HepG2 (cell line): ENCODE results near the gene IQUB.

Source experiments
- GZF1 ChIP-seq: sonication (generic); formaldehyde crosslinking; IDR thresholded peaks from 2 replicates; pipeline ENCODE4 v1.5.1; 2020; ENCODE audit warnings: mild to moderate bottlenecking, missing genetic modification reagents
- NFE2L2 ChIP-seq: fragments of 150-350 bp; IDR thresholded peaks from 2 replicates; pipeline ENCODE4 v1.6.1; 2014; ENCODE audit warnings: low read length
- PATZ1 ChIP-seq: sonication (generic); formaldehyde crosslinking; IDR thresholded peaks from 2 replicates; pipeline ENCODE4 v1.4.0; 2020; ENCODE audit warnings: missing genetic modification reagents
- POLR2A ChIP-seq, 2 experiments: IDR thresholded peaks; 2 replicates each; pipeline ENCODE4 v1.6.1; 2011; ENCODE audit warnings: low read depth in 2 of 2, low read length in 2 of 2, mild to moderate bottlenecking in 1 of 2, moderate library complexity in 1 of 2; ENCODE audit not compliant: insufficient read depth in 1 of 2
- RFXAP ChIP-seq: sonication (generic); formaldehyde crosslinking; IDR thresholded peaks from 2 replicates; pipeline ENCODE4 v1.4.0; 2020; ENCODE audit warnings: missing genetic modification reagents, borderline replicate concordance
- TRIM24 ChIP-seq: sonication (generic); formaldehyde crosslinking; IDR thresholded peaks from 2 replicates; pipeline ENCODE4 v1.8.0; 2022; ENCODE audit warnings: mild to moderate bottlenecking, missing genetic modification reagents
- ZNF441 ChIP-seq: sonication (generic); formaldehyde crosslinking; IDR thresholded peaks from 2 replicates; pipeline ENCODE4 v1.7.0; 2021; ENCODE audit warnings: missing genetic modification reagents, borderline replicate concordance

GRCh38 chr7:123460616-123461015, 73.8 kb downstream of the IQUB start:
- TF ChIP-seq NFE2L2: no peak
- no peak for TF ChIP-seq PATZ1 (CRISPR knock-in tag)
- TF ChIP-seq ZNF441 (CRISPR knock-in tag): no peak
- TF ChIP-seq GZF1: no peak
- no peak for TF ChIP-seq RFXAP
- TF ChIP-seq TRIM24 (CRISPR knock-in tag): no peak
- TF ChIP-seq POLR2A (IDR thresholded peaks at IDR 0.05; ENCODE audit: insufficient read depth in 1 of 2, low read depth in 2 of 2, low read length in 2 of 2): no peak
